ENCODE results near the gene RNF220.

RNF220 gene

DNA sequence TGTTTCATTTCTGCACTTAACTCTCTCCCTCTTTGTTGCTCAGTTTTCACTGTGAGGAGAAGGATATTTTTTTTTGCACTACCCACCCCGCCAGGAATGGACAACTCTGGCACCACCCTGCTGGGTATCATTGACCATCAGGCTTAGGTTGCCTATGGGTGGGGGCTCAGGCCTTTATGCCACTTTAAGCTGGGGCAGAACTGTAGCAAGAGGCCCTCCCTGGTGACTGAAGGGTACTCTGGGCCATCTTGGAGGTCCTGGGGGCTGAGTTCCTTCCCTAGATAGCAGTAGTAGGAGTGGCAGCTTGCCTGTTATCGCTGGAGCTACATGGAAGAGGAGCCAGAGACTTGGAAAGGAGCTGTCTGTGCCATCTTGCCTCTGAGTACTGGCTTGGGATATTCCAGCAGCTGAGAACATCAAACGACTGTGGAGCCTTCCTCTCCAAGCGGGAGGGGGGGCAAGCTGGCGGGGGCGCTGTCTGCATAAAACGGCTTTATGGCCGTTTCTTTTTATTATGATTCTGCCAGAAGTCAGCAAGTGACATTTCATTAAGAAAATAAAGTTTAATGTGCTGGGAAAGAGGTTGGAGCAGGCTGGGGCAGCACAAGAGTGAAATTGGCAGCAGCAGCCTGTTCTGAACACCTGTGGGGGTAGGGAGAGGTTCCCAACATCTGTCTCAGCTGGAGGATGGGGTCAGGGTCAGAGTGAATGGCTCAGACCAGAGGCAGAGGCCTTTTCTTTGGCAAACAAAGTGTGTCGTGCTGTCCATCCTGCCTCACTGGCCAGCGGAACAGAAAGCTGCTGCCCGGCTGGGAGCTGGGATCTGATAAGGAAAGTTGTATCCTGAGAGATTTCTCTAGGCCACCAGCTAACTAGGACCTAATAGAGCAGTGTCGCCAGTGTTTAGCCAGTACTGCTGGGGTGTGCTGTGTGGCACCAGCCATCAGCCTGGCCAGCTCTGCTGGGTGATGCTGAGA lies 236.4 kb downstream of the RNF220 start:
- no peak for DNase-seq

DNA sequence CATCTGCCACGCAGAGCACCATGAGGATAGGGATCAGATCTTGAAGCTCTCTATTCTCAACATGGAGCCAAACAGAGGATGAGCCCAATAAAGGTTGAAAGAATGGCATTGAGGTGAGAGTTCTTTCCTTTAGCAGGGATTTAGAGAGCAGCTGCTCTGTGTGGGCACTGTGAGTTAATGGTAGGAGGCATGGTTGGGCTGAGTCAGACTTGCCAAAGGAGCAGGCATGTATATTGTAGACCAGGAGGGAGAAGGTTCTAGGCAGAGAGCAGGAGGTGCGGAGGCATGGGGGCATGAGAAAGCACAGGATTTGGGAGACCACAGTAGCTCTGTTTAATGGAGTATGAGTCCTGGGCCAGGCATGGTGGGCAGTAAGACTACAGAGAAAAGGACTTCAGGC lies 237.2 kb downstream of the RNF220 start:
- no peak for DNase-seq

GRCh38 chr1:44642925-44643324 lies 237.9 kb downstream of the RNF220 start:
- no peak for DNase-seq

DNA sequence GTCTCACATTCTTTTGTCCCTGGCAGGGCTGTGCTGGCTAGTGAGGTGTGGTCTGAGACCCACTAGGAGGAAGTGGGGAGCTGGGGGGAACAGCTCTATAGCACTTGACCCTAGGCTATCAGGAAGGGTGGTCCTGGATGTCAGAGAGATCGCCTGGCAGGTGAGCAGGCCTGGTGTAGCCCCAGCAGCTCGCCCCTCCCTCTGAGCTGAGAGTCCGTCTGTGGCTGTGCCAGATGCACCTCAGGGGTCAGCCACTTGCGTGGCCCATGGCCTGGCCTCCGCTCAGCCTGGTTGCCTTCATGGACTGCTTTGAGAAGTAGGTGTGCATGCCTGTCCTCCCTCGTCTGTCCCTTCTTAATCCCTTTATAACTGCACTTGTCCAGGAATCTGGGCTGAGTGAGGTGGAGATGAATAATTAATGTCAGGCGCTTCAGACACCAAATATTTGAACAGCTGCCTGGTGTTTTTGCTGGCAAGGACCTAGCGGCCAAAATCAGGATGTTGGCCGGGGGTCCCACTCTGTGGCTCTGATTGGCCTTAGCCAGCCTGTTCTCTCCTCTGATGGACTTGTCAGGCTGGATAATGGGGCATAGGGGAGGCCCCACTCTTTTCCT lies 238.8 kb downstream of the RNF220 start:
- DNase-seq: no peak

GRCh38 chr1:44644806-44645205 lies 239.8 kb downstream of the RNF220 start:
- no peak for DNase-seq

DNA sequence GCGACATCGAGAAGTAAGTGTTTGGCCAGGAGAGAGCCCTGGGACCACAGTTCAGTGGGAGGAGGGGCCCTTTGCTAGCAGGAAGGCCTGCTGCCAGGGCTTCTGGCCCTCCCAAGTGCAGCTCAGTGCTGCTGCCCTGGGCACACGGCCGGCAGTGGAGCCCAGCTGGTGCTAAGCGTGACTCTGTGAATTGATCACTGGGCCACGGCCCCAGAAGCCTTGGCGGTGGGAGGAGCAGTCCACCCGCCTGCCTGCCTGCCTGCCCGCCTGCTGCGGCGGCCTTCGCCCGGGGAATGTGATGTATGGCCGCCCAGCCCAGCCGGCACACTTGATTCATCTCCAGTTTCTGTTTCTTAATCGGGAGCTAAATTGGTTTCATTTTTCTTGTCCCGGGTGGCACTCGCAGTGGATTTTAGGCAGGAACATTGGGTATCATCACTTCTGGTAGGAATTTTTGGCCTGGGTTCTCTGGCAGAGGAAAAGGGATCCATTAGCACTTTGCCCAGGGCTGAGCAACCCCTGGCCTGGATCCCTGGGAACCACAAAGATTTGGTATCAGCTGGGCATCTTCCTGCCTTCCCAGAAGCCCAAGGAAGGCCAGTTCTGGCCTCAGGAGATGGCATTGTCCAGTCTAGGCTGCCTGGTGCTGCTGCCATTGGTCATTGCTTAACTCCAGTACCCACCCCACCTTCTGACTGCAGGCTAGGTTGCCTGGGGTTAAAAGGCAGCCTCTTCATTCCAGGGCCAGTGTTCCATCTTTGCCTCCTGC lies 240.6 kb downstream of the RNF220 start:
- no peak for DNase-seq

DNA sequence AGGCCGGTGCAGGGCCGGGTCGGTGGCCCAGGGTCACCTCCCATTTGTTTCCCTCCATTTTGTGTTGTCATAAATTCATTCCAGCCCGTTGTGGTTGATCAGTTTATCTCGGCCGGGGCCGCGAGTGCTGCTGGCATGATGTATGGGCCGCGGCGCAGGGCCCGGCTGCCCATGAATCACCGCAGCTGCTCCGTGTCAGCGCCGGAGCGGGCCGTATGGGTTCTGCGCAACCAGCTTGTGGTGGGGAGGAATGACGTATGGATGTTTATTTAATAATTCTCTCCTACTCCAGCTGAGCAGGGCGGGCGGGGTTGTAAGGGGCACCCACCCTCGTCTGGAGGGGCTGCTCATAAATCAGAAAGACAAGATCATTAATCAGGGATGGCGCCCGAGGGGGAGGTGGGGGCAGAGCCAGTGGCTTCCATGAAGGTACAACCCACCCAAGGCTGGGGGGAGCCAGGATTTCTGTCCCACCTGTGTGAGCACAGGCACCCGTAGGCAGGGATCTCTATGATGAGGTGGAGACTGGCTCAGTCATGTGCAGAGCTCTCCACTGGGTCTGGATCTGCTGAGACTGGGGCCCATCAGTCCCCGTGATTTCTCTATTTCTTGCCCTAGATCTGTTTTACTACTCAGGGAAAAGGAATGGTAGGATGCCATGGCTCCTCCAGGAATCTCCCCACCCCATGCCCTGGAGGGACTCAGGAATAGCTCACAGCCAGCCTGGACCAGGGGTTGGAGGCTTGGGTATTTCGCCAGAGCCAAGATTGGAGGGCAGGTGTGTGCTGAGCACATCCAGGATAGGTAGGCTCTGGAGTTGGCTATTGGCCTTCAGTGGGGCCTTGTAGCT lies 241.4 kb downstream of the RNF220 start:
- DNase-seq: no peak

- no peak for DNase-seq
These were observed 242.8 kb downstream of the RNF220 start for GRCh38 chr1:44647896-44648295.

DNA sequence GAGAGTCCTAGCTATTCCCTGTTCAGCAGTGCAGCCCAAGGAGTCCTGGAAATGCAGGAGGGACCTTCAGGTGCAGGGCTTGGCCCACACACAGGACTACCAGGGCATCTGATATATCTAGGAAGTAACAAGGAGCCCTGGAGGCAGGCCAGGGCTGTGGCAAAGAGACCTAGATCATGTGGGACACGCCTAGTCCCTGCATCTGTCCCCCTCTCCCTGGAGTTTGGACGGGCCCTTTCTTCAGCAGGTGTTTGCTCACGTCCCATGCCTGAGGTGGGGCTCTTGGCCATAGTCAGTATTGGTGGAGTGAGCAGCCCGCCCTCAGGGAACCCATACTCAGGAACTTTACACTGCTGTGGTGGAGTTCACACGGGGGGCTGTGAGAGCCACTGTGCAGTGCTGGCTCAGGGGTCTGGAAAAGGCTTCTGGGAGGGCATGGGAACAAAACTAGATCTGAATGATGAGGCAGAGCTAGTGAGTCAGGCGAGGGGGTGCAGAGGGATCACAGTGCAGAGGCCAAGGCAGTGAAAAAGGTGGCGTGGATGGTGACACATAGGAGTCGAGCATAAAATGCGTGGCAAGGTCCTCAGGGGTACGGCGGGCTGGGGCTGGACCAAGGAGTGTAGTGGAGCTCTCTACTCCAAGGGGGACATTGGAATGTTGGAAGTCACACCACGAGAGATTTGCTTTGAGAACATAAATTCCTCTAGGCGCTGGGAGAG lies 243.6 kb downstream of the RNF220 start:
- DNase-seq: no peak

DNA sequence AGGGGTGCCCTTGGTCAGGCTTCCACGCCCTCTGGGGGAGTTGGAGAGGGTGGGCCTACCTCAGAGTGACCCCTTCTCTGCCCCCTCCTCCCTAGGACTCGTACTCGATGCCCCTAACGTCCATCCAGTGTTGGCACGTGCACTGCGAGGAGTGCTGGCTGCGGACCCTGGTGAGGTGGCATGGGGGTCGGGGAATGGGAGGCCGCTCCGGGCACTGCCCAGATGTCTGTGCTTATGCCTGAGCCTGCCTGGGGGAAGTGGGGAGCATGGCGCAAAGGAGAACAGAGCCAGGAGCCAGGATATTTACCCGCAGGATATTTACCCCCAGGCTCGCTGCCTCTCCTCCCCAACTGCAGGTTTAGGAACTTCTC lies 244.7 kb downstream of the RNF220 start:
- DNase-seq: no peak

GRCh38 chr1:44650159-44650831 lies 245.2 kb downstream of the RNF220 start:
- no peak for DNase-seq

DNA sequence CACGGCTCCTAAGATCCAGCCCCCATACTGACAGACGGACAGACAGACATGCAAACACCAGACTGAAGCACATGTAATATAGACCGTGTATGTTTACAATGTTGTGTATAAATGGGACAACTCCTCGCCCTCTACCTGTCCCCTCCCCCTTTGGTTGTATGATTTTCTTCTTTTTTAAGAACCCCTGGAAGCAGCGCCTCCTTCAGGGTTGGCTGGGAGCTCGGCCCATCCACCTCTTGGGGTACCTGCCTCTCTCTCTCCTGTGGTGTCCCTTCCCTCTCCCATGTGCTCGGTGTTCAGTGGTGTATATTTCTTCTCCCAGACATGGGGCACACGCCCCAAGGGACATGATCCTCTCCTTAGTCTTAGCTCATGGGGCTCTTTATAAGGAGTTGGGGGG lies 246.0 kb downstream of the RNF220 start:
- DNase-seq: no peak

DNA sequence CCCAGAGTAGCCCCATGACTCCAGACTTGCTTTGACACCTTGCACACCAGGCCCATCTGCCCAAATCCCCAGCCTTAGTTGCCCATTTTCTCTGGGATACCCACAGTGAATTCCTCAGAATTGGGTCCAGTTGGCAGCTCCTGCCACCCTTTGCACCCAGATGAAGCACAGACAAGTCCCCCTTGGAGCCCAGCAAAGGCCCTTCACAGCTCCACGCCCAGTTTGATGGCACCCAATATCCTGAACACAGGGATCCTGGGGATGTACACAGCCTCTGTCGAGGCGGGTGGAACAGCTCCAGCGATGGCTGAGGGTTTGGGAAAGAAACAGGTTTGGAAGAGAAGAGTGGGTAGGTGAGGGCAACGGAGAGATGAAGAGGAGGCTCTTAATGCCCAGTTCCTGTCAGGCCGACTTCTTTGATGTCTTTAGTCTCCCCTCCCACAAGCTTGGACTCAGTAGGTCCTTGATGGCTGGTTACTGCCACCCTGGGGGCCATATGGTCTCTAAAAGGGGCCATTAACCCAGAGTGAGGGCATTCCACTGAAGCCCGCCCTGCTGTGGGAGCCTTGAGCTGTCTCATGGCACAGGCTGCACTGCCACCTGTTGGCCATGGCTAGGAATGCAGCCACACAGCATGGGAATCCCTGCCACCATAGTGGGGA lies 247.5 kb downstream of the RNF220 start:
- peak; percentile 85 for DNase-seq

GRCh38 chr1:44653107-44653964 lies 248.3 kb downstream of the RNF220 start:
- DNase-seq: no peak

- no peak for DNase-seq
These were observed 249.6 kb downstream of the RNF220 start for GRCh38 chr1:44654621-44655187.

GRCh38 chr1:44655609-44656008 lies 250.6 kb downstream of the RNF220 start:
- peak; percentile 51 for DNase-seq

GRCh38 chr1:44659566-44659965 lies 254.5 kb downstream of the RNF220 start:
- DNase-seq: no peak

DNA sequence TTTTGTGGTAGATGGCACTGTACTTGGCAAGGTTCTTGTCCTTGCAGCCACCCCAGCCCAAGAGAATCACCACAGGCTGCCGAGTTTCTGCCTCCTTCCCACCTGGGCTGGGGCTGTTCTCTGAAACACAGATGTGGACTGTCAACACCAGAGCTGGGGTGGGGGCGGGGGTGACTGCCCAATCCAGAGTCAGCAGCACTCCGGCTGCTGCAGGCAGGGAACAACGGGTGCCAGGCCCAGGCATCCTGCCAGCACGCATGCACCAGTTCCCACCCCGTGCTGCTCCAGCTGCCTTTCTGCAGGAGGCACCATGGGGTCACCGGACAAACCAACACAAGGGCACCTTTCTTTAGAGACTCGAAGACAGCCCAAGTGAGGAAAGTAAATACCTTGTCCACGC lies 255.1 kb downstream of the RNF220 start:
- no peak for DNase-seq

Data from hematopoietic multipotent progenitor cell treated with erythropoietin and hydrocortisone succinate and interleukin-3 and kit ligand, for 4 days (in vitro differentiated cells).